GM18861 (cell line): ENCODE measurements around the gene CEP85L.
A peak's percentile ranks its signal among the peaks of the same experiment; 100 is the strongest.

Experiments used
- ATAC-seq: cut with Tn5 transposase; IDR thresholded peaks from one replicate; pipeline ENCODE4 v1.9.1; 2021; ENCODE audit not compliant: unreplicated experiment

Gene CEP85L

DNA sequence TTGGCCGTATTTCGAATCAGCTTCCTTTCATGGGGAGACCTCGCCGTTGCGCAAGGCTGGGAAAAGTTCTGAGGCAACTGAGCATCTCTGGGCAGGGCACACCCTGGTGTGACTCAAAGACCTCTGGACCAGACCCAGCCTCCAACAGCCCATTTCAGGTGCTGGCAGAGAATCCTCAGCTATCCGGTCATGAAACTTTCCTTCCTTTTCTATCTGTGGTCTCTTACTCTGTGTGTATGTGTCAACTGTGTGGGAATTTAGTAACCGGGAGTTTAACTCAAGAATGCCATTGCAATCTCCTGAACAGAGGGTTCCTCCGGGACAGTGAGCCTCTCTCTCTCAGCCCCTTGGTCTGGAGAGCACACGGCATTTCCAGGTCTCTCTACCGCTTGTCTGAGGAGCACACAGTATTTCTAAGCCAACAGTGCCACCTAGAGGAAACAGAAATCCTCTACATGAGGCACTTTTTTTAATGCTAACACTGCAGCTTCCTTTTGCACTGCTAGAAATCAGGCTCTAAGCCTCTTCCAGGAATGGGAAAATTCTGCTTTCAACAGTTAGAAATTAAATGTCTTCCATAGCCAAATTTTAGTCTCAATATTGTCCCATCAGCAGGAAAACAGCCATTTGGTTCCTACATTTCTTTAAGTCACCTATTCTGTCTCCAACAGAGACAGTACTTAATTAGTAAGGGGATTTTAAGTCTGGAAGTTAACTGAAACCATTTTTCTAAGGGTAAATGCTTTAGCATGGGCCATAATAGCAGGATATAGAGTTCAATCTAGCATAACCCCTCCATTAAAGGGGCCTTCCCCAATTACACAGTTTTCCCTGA is 70.6 kb downstream of the CEP85L start:
- no peak for ATAC-seq

DNA sequence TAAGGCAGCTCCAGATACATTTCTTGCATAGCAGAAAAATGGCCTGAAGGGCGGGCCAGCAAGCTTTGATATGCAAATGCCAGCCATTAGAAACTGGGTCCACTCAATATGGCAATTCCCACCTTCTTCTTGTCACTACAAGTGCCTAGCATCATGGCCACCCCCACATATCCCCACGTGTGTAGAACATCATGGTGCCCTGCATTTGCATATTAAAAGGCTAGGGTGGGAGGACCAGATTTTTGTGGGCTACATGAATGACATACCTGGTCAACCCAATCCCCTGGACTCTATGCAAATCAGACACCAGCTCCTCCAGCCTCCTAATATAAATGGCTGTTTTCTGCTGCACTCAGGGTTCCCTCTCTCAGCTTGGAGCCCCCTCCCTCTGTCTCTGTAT is 71.6 kb downstream of the CEP85L start:
- ATAC-seq: no peak

GRCh38 chr6:118578617-118579016 is 72.8 kb downstream of the CEP85L start:
- no peak for ATAC-seq

GRCh38 chr6:118577972-118578371 is 73.4 kb downstream of the CEP85L start:
- no peak for ATAC-seq

- ATAC-seq: no peak
These were observed 77.1 kb downstream of the CEP85L start for GRCh38 chr6:118574051-118574865.

GRCh38 chr6:118571121-118571520 is 80.3 kb downstream of the CEP85L start:
- no peak for ATAC-seq

GRCh38 chr6:118569498-118569897 is 81.9 kb downstream of the CEP85L start:
- no peak for ATAC-seq

DNA sequence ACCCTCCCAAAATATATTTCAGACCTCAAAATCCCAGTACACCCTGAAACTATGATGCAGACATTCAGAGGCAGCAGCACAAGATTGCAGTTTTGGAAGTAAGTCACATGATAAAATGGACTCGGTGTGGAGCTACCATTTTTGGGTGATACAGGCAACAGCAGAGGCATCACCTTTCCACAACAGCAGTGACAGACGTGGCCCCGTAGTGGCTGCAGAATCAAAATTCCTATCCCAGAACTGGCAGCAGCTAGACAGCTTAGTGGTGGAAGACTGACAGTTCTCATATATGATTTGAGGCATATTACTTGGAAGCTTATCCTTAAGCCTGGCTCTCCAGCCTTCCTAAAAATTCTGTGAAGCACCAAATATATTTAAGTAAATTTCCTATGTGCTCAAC is 83.4 kb downstream of the CEP85L start:
- no peak for ATAC-seq

DNA sequence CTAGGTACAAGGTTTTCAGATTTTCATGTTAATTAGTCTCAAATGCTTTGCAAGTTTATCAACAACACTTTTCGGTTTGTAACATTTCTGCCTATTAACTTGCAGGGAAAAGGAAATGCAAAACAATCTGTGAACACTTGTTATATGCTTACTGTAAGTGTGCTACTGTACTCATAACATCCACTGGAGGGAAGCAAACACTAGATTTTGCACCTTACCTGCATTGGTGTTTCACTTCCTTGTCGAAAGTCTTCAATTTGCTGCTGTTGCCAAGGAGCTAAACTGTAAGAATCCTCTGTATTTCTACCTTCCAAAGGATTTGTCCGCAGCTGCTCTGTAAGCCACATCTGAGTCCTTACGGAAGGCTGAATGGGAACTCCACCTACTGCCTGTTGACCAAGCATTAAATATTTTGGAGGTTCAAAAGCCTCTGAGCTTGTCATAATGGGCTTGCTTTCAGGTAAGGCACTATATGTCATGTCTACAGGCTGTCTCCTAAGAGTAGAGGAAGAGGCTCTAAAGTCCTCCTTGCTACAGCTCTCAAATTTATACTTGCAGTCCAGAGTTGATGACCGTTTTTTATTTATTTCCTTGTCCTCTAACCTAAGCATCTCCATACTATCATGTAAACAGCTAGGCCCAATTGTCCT is 86.0 kb downstream of the CEP85L start:
- peak; percentile 99 for ATAC-seq

DNA sequence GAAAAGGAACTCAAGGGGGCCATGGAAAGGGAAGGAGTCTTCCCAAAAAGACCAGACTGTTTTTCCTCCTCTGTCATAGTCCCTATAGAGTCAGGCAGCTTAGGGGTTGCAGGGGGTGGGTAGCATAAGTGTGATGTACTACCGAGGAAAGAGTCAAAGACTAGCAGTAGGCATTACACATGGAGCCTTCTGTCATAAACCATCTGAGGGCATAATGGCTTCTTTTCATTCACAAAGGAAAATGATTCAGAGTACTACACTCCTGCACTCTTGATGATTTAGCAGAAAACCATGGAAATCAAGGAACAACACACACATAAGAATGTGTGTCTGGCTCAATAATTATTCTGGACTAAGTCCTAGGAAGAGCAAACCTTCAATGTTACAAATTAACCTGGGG is 88.4 kb downstream of the CEP85L start:
- ATAC-seq: no peak

GRCh38 chr6:118562248-118562647 is 89.1 kb downstream of the CEP85L start:
- ATAC-seq: no peak

DNA sequence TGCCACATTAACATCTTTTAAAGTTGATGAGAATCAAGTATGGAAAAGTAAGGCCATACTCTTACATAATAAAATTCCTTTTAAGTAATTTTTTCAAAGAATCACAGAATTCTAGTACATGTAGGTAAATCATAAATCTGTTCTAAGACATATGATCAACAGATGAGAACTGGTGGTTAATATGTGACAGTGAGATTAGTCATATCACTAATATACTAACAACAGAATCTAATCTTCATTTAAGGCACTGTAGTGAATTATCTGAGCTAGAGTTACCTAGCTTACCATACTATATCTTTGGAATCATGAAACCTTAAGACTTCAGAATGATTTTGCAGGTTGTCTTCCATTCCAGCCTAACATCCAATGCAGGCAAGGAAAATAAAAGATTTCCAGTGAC is 91.7 kb downstream of the CEP85L start:
- ATAC-seq: peak; percentile 88

DNA sequence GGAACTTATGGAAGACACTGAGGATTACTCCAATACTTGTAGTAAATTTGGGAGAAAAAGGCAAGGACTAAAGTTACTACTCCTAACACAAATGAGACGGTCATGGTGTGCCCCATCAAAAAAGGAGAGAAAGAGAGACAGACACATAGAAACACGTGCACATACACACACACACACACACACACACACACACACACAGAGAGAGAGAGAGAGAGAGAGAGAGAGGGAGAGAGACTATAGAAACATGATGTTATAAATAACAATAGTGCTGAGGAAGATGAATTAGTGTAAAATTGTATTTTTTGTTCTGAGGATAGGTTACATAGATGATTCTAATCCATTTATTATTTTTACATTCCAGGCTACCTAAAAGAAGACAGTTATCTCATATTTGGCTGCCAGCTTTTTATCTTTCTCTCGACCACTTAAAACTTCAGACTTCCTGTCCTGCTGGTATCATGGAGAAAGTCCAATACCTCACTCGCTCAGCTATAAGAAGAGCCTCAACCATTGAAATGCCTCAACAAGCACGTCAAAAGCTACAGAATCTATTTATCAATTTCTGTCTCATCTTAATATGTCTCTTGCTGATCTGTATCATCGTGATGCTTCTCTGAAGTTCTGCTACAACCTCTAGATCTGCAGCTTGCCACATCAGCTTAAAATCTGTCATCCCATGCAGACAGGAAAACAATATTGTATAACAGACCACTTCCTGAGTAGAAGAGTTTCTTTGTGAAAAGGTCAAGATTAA is 92.8 kb downstream of the CEP85L start:
- peak; percentile 40 for ATAC-seq

GRCh38 chr6:118554698-118555097 is 96.7 kb downstream of the CEP85L start:
- no peak for ATAC-seq

DNA sequence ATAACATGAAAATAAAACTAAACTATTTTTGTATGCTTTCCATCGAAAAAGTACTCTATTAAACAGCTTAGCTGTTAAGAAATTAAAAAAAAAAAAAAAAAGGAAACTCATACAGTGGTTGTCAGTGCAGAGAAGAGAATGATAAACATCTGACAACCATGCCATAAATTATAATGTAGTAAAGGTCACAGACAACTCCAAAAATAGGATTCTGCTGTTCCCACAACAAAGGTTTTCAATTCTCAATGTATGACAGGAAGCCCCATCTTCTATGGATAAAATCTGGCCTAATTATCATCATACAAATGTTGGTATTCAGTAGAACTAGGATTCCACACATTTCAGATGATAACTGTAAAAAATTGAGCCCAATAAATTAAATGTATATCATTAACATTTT is 98.3 kb downstream of the CEP85L start:
- ATAC-seq: no peak

DNA sequence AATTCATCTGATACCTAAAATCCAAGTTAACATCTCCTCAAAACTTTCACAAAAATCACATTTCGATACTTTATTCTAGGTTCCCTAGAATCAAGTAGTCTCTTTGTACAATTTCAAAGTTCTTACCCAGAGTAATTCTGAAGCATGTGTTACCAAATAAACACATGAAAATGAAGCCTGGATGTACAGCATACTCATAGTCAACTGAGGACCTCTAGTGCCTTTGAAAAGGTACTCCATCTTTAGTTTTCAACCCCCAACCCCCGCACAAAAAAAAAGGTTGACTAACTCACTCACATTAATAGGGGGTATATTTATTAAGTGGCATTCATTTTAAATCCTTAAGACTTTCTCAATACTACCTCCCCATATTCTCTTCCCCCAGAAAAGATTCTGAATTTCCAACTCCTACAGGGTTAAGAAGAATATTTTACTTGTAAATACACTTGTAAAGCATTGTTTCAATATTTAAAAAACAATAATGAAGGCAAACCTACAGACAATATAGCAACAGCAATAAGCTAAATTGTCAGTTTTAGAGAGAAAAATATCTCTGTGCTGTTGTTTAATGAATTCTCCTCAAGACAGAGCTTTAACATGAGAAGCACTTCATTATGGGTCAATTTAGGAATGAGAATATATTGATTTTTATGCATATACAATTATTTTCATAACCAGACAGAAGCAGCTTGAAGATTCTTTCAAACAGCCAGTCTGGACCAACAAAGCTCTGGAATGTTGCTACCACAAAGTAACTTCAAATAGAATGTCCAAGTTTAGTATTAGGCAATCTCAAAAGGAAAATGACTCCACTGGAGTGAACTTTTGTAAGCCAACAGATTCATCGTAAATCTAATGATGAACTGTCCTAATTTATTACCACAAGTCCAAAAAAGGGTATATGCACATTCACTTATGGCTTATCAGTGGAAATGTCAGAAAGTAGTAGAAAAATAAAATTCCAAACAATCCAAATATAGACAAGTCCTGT is 100.0 kb downstream of the CEP85L start:
- ATAC-seq: peak; percentile 91

- no peak for ATAC-seq
These were observed 102.8 kb downstream of the CEP85L start for GRCh38 chr6:118548613-118549012.

GRCh38 chr6:118548136-118548535 is 103.3 kb downstream of the CEP85L start, which contains the start of gene PLN:
Gene PLN (plus strand): TSS chr6:118548296. CDS start chr6:118558922, 10,626 bp downstream.
- ATAC-seq: no peak

- ATAC-seq: no peak
These were observed 104.5 kb downstream of the CEP85L start for GRCh38 chr6:118546880-118547218.
